Neuronal stem cell (in vitro differentiated cells): ENCODE measurements around the gene LILRA5.
A peak's percentile ranks its signal among the peaks of the same experiment; 100 is the strongest.

Experiments used
- DNase-seq: peaks from one replicate; pipeline ENCODE4 v3.0.0-alpha.2; 2013; ENCODE audit warnings: low spot score
- H2AFZ ChIP-seq: one replicate; pipeline ENCODE4 v1.6.1; 2013; ENCODE audit warnings: mild to moderate bottlenecking, low read length, inconsistent platforms
- H2AK5ac ChIP-seq: 2 replicates; pipeline ENCODE4 v1.6.1; 2013; ENCODE audit warnings: low read depth, mild to moderate bottlenecking, inconsistent platforms, low read length, moderate library complexity, mixed read lengths
- H2BK120ac ChIP-seq: 2 replicates; pipeline ENCODE4 v1.6.1; 2013; ENCODE audit warnings: low read depth, mild to moderate bottlenecking, inconsistent platforms, low read length, moderate library complexity, mixed read lengths
- H2BK12ac ChIP-seq: one replicate; pipeline ENCODE4 v1.6.1; 2013; ENCODE audit warnings: low read length, inconsistent platforms
- H2BK15ac ChIP-seq: 2 replicates; pipeline ENCODE4 v1.6.1; 2013; ENCODE audit warnings: mild to moderate bottlenecking, low read length, inconsistent platforms, mixed read lengths
- H2BK5ac ChIP-seq: one replicate; pipeline ENCODE4 v1.6.1; 2013; ENCODE audit warnings: inconsistent platforms, mild to moderate bottlenecking, low read length, moderate library complexity
- H3K14ac ChIP-seq: one replicate; pipeline ENCODE4 v1.6.1; 2013; ENCODE audit warnings: low read length, inconsistent platforms
- H3K18ac ChIP-seq: 2 replicates; pipeline ENCODE4 v1.6.1; 2013; ENCODE audit warnings: low read length, inconsistent platforms
- H3K23ac ChIP-seq: 2 replicates; pipeline ENCODE4 v1.6.1; 2013; ENCODE audit warnings: low read depth, mild to moderate bottlenecking, mixed read lengths, low read length, inconsistent platforms; ENCODE audit not compliant: poor library complexity
- H3K27ac ChIP-seq: replicated peaks from 3 replicates; pipeline ENCODE4 v1.5.1; 2013; ENCODE audit warnings: low read length, inconsistent platforms
- H3K27me3 ChIP-seq, 3 experiments: 2 replicates each; pipeline ENCODE4 v1.6.1; 2013; ENCODE audit warnings: low read length in 3 of 3, mild to moderate bottlenecking in 2 of 3, inconsistent platforms in 1 of 3, low read depth in 1 of 3, mixed read lengths in 1 of 3, moderate library complexity in 1 of 3; ENCODE audit not compliant: control insufficient read depth in 3 of 3, insufficient read depth in 3 of 3
- H3K36me3 ChIP-seq, 2 donors: replicated peaks in 1 of 2; 2 replicates each; pipeline ENCODE4 v1.6.1; 2013; ENCODE audit warnings: low read length in 2 of 2; ENCODE audit not compliant: control insufficient read depth in 2 of 2, insufficient read depth in 2 of 2
- H3K4ac ChIP-seq: 2 replicates; pipeline ENCODE4 v1.6.1; 2013; ENCODE audit warnings: inconsistent platforms, mild to moderate bottlenecking, low read length, moderate library complexity
- H3K4me1 ChIP-seq, 2 donors: 1 replicate in 1 of 2; 2 replicates in 1 of 2; pipeline ENCODE4 v1.6.1; 2013; ENCODE audit warnings: low read length in 2 of 2, low read depth in 1 of 2; ENCODE audit not compliant: control insufficient read depth in 2 of 2, insufficient read depth in 1 of 2
- H3K4me2 ChIP-seq: one replicate; pipeline ENCODE4 v1.6.1; 2013; ENCODE audit warnings: mild to moderate bottlenecking, low read length, inconsistent platforms; ENCODE audit not compliant: insufficient read depth, poor library complexity, severe bottlenecking
- H3K4me3 ChIP-seq, 2 donors: 2 replicates each; pipeline ENCODE4 v1.5.1; 2013; ENCODE audit warnings: low read length in 2 of 2, mild to moderate bottlenecking in 2 of 2, inconsistent platforms in 1 of 2, moderate library complexity in 1 of 2
- H3K79me1 ChIP-seq: one replicate; pipeline ENCODE4 v1.6.1; 2013; ENCODE audit warnings: low read depth, mild to moderate bottlenecking, inconsistent platforms, low read length, moderate library complexity
- H3K9ac ChIP-seq: one replicate; pipeline ENCODE4 v1.6.1; 2013; ENCODE audit warnings: mild to moderate bottlenecking, low read depth, low read length, inconsistent platforms; ENCODE audit not compliant: poor library complexity
- H3K9me3 ChIP-seq, 2 donors: replicated peaks in 1 of 2; 2 replicates each; pipeline versions ENCODE3 to v1.6.1; 2013; ENCODE audit warnings: low read length in 2 of 2, mild to moderate bottlenecking in 2 of 2, inconsistent platforms in 1 of 2, low read depth in 1 of 2, mixed read lengths in 1 of 2, moderate library complexity in 1 of 2; ENCODE audit not compliant: control insufficient read depth in 2 of 2, insufficient read depth in 1 of 2
- H4K8ac ChIP-seq: one replicate; pipeline ENCODE4 v1.6.1; 2013; ENCODE audit warnings: low read depth, mild to moderate bottlenecking, inconsistent platforms, low read length, moderate library complexity
- H4K91ac ChIP-seq: one replicate; pipeline ENCODE4 v1.6.1; 2013; ENCODE audit warnings: low read length, low read depth, mild to moderate bottlenecking, inconsistent platforms; ENCODE audit not compliant: poor library complexity
- WGBS, 2 donors: extraction: QIAGEN DNeasy Blood & Tissue Kit; methylation state at CpG; one replicate each; pipeline ENCODE4 v1.1.7; 2013; ENCODE audit warnings: missing lambda C conversion rate in 2 of 2, mixed read lengths in 1 of 2; ENCODE audit not compliant: insufficient read length in 2 of 2, insufficient replicate concordance in 1 of 2; ENCODE audit errors: extremely low coverage in 2 of 2; 5-methylcytosine and 5-hydroxymethylcytosine counted together

The LILRA5 gene

DNA sequence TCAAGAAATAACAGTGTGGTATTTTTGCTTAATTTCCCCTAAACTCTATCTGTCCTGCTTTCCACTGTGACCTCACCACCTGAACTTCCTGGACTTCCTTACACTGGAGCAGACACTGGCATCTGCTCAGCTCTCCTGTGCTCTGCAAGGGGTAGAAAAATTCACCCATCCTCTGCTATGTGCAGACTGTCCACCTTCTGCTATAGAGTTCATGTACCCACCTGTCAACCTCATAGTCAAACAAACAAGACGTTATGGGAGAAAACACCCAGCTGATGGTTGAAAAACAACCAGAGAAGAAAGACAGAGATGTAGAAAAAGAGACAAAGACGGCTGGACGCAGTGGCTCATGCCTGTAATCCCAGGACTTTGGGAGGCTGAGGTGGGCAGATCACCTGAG is 39.6 kb upstream of the LILRA5 start:
- Histone ChIP-seq H3K4me3 (no peak overlapping the region), H3K27ac (no peak overlapping the region), H2AK5ac (no peak overlapping the region), H3K4me1 (no peaks in the 10 kb centered on the region), H4K8ac (no peak overlapping the region), H3K9me3 (no peaks in the 10 kb centered on the region), H4K91ac (no peak overlapping the region), H2BK12ac (no peak overlapping the region), H3K9ac (no peak overlapping the region), H3K79me1 (no peaks in the 10 kb centered on the region), H3K23ac (no peak overlapping the region), H2BK15ac (no peak overlapping the region), H3K4ac (no peak overlapping the region), H3K36me3 (no peaks in the 10 kb centered on the region), H3K4me2 (no peak overlapping the region), H3K14ac (no peak overlapping the region), H2BK120ac (no peak overlapping the region), H2BK5ac (no peak overlapping the region), H3K18ac (no peak overlapping the region), H3K27me3 (peaks cover 0 to 7% (median 3%) of the 10 kb centered on the region in 3 experiments), H2AFZ (no peak overlapping the region)
- WGBS, 2 donors: no CpG with 5 or more reads among the region's 3 CpGs
- DNase-seq: no peak

DNA sequence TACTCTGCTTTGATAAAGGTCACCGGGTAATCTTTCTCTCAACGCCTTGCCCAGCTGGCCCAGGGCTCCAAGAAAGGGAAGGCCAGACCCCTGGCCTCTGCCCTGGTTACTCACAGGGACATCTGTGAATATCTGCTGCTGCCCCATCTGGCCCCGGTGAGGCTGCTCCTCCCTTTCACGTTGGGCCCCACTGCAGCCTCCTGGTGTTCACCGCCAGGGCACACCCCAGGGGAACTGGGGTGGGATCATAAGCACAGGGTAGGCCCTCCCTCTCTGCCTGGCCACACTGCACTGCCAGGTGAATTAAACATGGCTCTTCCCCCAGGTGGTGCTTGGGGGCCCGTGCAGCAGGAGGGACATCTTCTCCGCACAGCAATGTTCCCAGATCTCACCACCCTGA is 39.1 kb upstream of the LILRA5 start:
- H3K27me3 ChIP-seq: peaks cover 0 to 7% (median 3%) of the 10 kb centered on the region in 3 experiments

GRCh38 chr19:54351474-54351873 is 38.5 kb upstream of the LILRA5 start:
- H3K27ac ChIP-seq: no peak overlapping the region
- no CpG with 5 or more reads among the region's 2 CpGs for WGBS, 2 donors
- H2BK5ac ChIP-seq: no peak overlapping the region
- no peaks in the 10 kb centered on the region for H3K79me1 ChIP-seq
- H3K36me3 ChIP-seq: no peaks in the 10 kb centered on the region
- peaks cover 0 to 7% (median 3%) of the 10 kb centered on the region in 3 experiments for H3K27me3 ChIP-seq
- H3K4me2 ChIP-seq: no peak overlapping the region
- no peak overlapping the region for H2AFZ ChIP-seq
- DNase-seq: no peak
- no peak overlapping the region for H3K14ac ChIP-seq
- H4K8ac ChIP-seq: no peak overlapping the region
- H2BK120ac ChIP-seq: no peak overlapping the region
- no peak overlapping the region for H3K23ac ChIP-seq
- H2BK12ac ChIP-seq: no peak overlapping the region
- H2BK15ac ChIP-seq: no peak overlapping the region
- H3K9me3 ChIP-seq: no peaks in the 10 kb centered on the region
- H2AK5ac ChIP-seq: no peak overlapping the region
- no peaks in the 10 kb centered on the region for H3K4me1 ChIP-seq
- no peak overlapping the region for H4K91ac ChIP-seq
- H3K4ac ChIP-seq: no peak overlapping the region
- H3K9ac ChIP-seq: no peak overlapping the region
- H3K4me3 ChIP-seq: no peak overlapping the region
- no peak overlapping the region for H3K18ac ChIP-seq

More for the DNA sequence above, 39.1 kb upstream of the LILRA5 start:
- H3K9ac ChIP-seq: no peak overlapping the region
- WGBS, 2 donors: no CpG with 5 or more reads among the region's 7 CpGs
- H3K79me1 ChIP-seq: no peaks in the 10 kb centered on the region
- no peak overlapping the region for H3K4me3 ChIP-seq
- H2BK120ac ChIP-seq: no peak overlapping the region
- no peaks in the 10 kb centered on the region for H3K36me3 ChIP-seq
- H2AFZ ChIP-seq: no peak overlapping the region
- H3K18ac ChIP-seq: no peak overlapping the region
- H2BK12ac ChIP-seq: no peak overlapping the region
- H4K91ac ChIP-seq: peak overlapping the region; percentile 75
- H3K14ac ChIP-seq: no peak overlapping the region
- H3K4ac ChIP-seq: no peak overlapping the region
- H2BK5ac ChIP-seq: peak overlapping the region; percentile 39
- no peak overlapping the region for H4K8ac ChIP-seq
- H3K4me2 ChIP-seq: no peak overlapping the region
- no peak for DNase-seq
- H2BK15ac ChIP-seq: no peak overlapping the region
- no peaks in the 10 kb centered on the region for H3K4me1 ChIP-seq
- no peak overlapping the region for H3K27ac ChIP-seq
- no peaks in the 10 kb centered on the region for H3K9me3 ChIP-seq
- no peak overlapping the region for H3K23ac ChIP-seq
- H2AK5ac ChIP-seq: no peak overlapping the region

- no peak overlapping the region for H3K9ac ChIP-seq
- no peak overlapping the region for H3K4me2 ChIP-seq
Observed at GRCh38 chr19:54345938-54346386, 33.0 kb upstream of the LILRA5 start.

More at GRCh38 chr19:54345938-54346386, 33.0 kb upstream of the LILRA5 start:
- no peak overlapping the region for H2BK120ac ChIP-seq
- H3K18ac ChIP-seq: no peak overlapping the region
- no peak overlapping the region for H3K4ac ChIP-seq
- H3K36me3 ChIP-seq: no peaks in the 10 kb centered on the region
- no peaks in the 10 kb centered on the region for H3K4me1 ChIP-seq
- H4K91ac ChIP-seq: no peak overlapping the region
- H3K27ac ChIP-seq: no peak overlapping the region
- H3K27me3 ChIP-seq: peaks cover 0 to 8% (median 3%) of the 10 kb centered on the region in 3 experiments
- no peak for DNase-seq
- no peak overlapping the region for H2BK15ac ChIP-seq
- H3K79me1 ChIP-seq: no peaks in the 10 kb centered on the region
- H3K14ac ChIP-seq: no peak overlapping the region
- no peak overlapping the region for H3K23ac ChIP-seq
- H4K8ac ChIP-seq: no peak overlapping the region
- H2BK12ac ChIP-seq: no peak overlapping the region
- H2BK5ac ChIP-seq: no peak overlapping the region
- H3K9me3 ChIP-seq: no peaks in the 10 kb centered on the region
- H3K4me3 ChIP-seq: no peak overlapping the region
- H2AK5ac ChIP-seq: no peak overlapping the region
- H2AFZ ChIP-seq: no peak overlapping the region
- no CpG with 5 or more reads among the region's 6 CpGs for WGBS, 2 donors
